HG03139 (cell line): ENCODE results near the gene SPOCK1.
"Not testable (repeated sequence)": the region's sequence is repeated elsewhere in the genome, so short reads cannot be mapped to it uniquely, and the experiment has no call there.

Experiments
- ATAC-seq: cut with Tn5 transposase; IDR thresholded peaks from one replicate; pipeline ENCODE4 v1.9.1; 2021; ENCODE audit not compliant: unreplicated experiment

The SPOCK1 gene

GRCh38 chr5:137498736-137499505 is at the start of gene SPOCK1:
SPOCK1 (minus strand) TSS chr5:137499326.
- peak; percentile 84 for ATAC-seq

GRCh38 chr5:137545956-137546355 is 46.8 kb upstream of the SPOCK1 start:
- ATAC-seq, result no peak

GRCh38 chr5:137535449-137535848 is 36.3 kb upstream of the SPOCK1 start:
- not testable (repeated sequence) for ATAC-seq

GRCh38 chr5:137533963-137534362 is 34.8 kb upstream of the SPOCK1 start:
- ATAC-seq, result no peak

GRCh38 chr5:137531266-137531665 is 32.1 kb upstream of the SPOCK1 start:
- no peak for ATAC-seq

GRCh38 chr5:137521246-137521645 is 22.1 kb upstream of the SPOCK1 start:
- no peak for ATAC-seq

GRCh38 chr5:137516961-137517360 is 17.8 kb upstream of the SPOCK1 start:
- ATAC-seq, result no peak

- ATAC-seq, result no peak
These were observed 17.2 kb upstream of the SPOCK1 start for GRCh38 chr5:137516251-137516797.

GRCh38 chr5:137515238-137515637 is 16.1 kb upstream of the SPOCK1 start:
- ATAC-seq, result no peak

- no peak for ATAC-seq
These were observed 11.5 kb upstream of the SPOCK1 start for GRCh38 chr5:137510671-137511070.

GRCh38 chr5:137507150-137507549 is 8.0 kb upstream of the SPOCK1 start:
- no peak for ATAC-seq

- no peak for ATAC-seq
These were observed 7.2 kb upstream of the SPOCK1 start for GRCh38 chr5:137506296-137506695.

- ATAC-seq, result no peak
These were observed 5.8 kb upstream of the SPOCK1 start for GRCh38 chr5:137504916-137505315.

GRCh38 chr5:137503456-137503855 is 4.3 kb upstream of the SPOCK1 start:
- ATAC-seq, result no peak

GRCh38 chr5:137502632-137503031 is 3.5 kb upstream of the SPOCK1 start:
- no peak for ATAC-seq

GRCh38 chr5:137501846-137502406 is 2.8 kb upstream of the SPOCK1 start:
- ATAC-seq, result no peak

GRCh38 chr5:137501226-137501625 is 2.1 kb upstream of the SPOCK1 start:
- ATAC-seq, result no peak

GRCh38 chr5:137500615-137501225 is 1.6 kb upstream of the SPOCK1 start:
- no peak for ATAC-seq

GRCh38 chr5:137499506-137499847 is 351 bp upstream of the SPOCK1 start:
- ATAC-seq, result not testable (repeated sequence)

- ATAC-seq, result no peak
These were observed 808 bp downstream of the SPOCK1 start for GRCh38 chr5:137498301-137498735.

- ATAC-seq, result no peak
These were observed 1.5 kb downstream of the SPOCK1 start for GRCh38 chr5:137497396-137498290.
